Heart left ventricle (tissue), 16 donors: ENCODE results near the gene SORBS1. TPM values are rescaled to one million over a fixed set of nuclear protein-coding genes. Genes with fewer than 3 reads are reported as not detected.

Experiments used
- ATAC-seq, 4 donors: fragments of 200-7000 bp; cut with Tn5 transposase; one replicate each; pipeline ENCODE4 v1.9.1; 2020 to 2022; ENCODE audit warnings: moderate library complexity in 4 of 4, mild to moderate bottlenecking in 3 of 4, moderate number of reproducible peaks in 1 of 4
- DNase-seq, 5 donors: peaks; one replicate each; pipeline ENCODE4 v3.0.0-alpha.2; 2020
- H3K27ac ChIP-seq, 12 donors: fragments of 200-600 bp; sonication (generic) in 4 of 12; one replicate each; pipeline versions ENCODE4 v1.5.0 to v1.8.0; 2016 to 2022; ENCODE audit warnings: mild to moderate bottlenecking in 2 of 12
- H3K27me3 ChIP-seq, 9 donors: fragments of 200-600 bp; sonication (generic) in 2 of 9; one replicate each; pipeline versions ENCODE4 v1.5.1 to v1.8.0; 2016 to 2022; ENCODE audit warnings: mild to moderate bottlenecking in 3 of 9
- H3K36me3 ChIP-seq, 9 donors: fragments of 200-600 bp; sonication (generic) in 2 of 9; one replicate each; pipeline versions ENCODE4 v1.5.0 to v1.8.0; 2018 to 2022; ENCODE audit warnings: mild to moderate bottlenecking in 2 of 9
- H3K4me1 ChIP-seq, 12 donors: fragments of 200-600 bp; sonication (generic) in 4 of 12; one replicate each; pipeline versions ENCODE4 v1.5.0 to v1.8.0; 2016 to 2022; ENCODE audit warnings: mild to moderate bottlenecking in 3 of 12
- H3K4me3 ChIP-seq, 12 donors: fragments of 200-600 bp; sonication (generic) in 4 of 12; one replicate each; pipeline versions ENCODE4 v1.5.0 to v1.8.0; 2017 to 2022; ENCODE audit warnings: mild to moderate bottlenecking in 9 of 12, moderate library complexity in 4 of 12
- H3K9me3 ChIP-seq, 12 donors: fragments of 200-600 bp; sonication (generic) in 4 of 12; one replicate each; pipeline versions ENCODE4 v1.5.0 to v1.8.0; 2016 to 2022; ENCODE audit warnings: mild to moderate bottlenecking in 1 of 12
- POLR2A ChIP-seq, 2 donors: fragments of 450-650 bp; IDR thresholded peaks; one replicate each; pipeline ENCODE4 v1.6.1; 2017; ENCODE audit warnings: antibody characterized with exemption in 2 of 2, mild to moderate bottlenecking in 2 of 2, moderate library complexity in 2 of 2
- WGBS, 4 donors: extraction: QIAGEN DNeasy Blood & Tissue Kit in 2 of 4; methylation state at CpG; one replicate each; pipeline versions ENCODE4 v1.1.5 to v1.1.7; 2013 to 2018; 5-methylcytosine and 5-hydroxymethylcytosine counted together
- intact Hi-C, 10 donors: fragments of 100-400 bp; cut with DNase I; formaldehyde crosslinking; loops; one replicate each; pipeline versions ENCODE4 v1.11.1 to v1.14.2; 2022
- polyA plus RNA-seq, 2 donors: library from polyadenylated mRNA; stranded (reverse); fragments of 200-250 nt; gene quantifications; one replicate each; pipeline ENCODE4 v1.2.3, GENCODE V29; 2013
- total RNA-seq, 9 donors: library from RNA; depleted of rRNA in 2 of 9; stranded (reverse); fragments of >200 nt in 2 of 9; fragmentation: NEBNext Ultra II Directional in 3 of 9; extraction: Animal tissue kit (Norgen Biotek cat#: 25700) in 3 of 9; gene quantifications; one replicate each; pipeline versions ENCODE4 v1.1.0 to v1.2.4, GENCODE V29; 2016 to 2023
- TF ChIP-seq, protein P1 (sequence below), 12 donors: fragments of 200-600 bp; sonication (generic) in 4 of 12; IDR thresholded peaks; one replicate each; pipeline versions ENCODE4 v1.5.0 to v1.8.0; 2018 to 2022; ENCODE audit warnings: antibody characterized with exemption in 12 of 12, mild to moderate bottlenecking in 5 of 12
- donor health status: ischemic (EF 13 %, LVEDD 7.1; RV severe dilation, severe dysfunction).
- donor health status: healthy with polysubstance abuse.
- donor health status: DM: no; HTN: yes; CAD: no.
- donor health status: DM: no; HTN: no; CAD: no.
- donor health status: ischemic (EF 25% LVEDD 6.9; RV normal size, moderate dysfunction).
- donor health status: ischemic (EF 25% LVEDD 5.7; RV mildly dilated, moderate dysfunction).
- donor health status: healthy.
- donor health status: DM: yes; HTN: yes; CAD: no.
- donor health status: ischemic (EF 35%, LVEDD 5.7; RV mildly dilated, moderate dysfunction).
- donor health status: nonischemic (EF 11% LVEDD 7.7; RV severe dilation, severe dysfunction).
- donor health status: DM: yes; HTN: yes; CAD: no.
- donor health status: PGD.
- donor health status: ischemic (EF 29% LVEDD 5.4; RV normal size, mild dysfunction).
- donor health status: nonischemic (EF 23%, LVEDD 6.1; RV moderate dilation, normal function).

The SORBS1 gene
- total and polyA plus RNA-seq, 11 donors, result 355 to 1,440 (median 886) TPM

DNA sequence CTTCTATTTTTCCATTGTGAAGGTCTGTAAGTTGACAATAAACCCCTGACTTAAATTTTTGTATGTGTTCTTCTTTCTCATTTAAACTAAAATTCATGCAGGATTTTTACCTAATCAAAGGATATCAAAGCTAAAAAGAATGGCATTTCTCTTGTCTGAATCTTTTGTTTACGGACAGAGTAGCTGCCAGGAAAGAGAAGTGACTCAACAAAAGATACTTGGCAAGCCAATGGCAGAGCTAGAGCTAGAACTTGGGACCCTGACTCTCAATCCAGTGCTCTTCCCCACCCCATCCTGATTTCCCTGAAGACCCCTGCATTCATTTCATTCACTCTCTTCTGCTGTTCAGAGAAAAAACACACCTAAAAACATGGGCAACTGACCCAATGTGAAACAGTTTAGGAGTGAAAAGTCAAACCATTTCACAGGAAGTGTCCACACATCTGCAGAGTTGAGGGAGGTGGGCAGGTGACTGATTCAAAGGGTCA is 230.2 kb downstream of the SORBS1 start:
- peak overlapping the region in 6 of 12 donors; percentile 9 to 89 (median 44) for H3K27ac ChIP-seq
- no peak overlapping the region for H3K4me3 ChIP-seq
- no peak for DNase-seq
- intact Hi-C loops, result loop anchor here in 5 of 10 donors (5.0 to 10.0 kb wide), 3 partner anchors 39 to 66 kb away; partner anchors contain the start of gene PDLIM1 (in 3 of the 5)
- H3K27me3 ChIP-seq, result no peaks in the 10 kb centered on the region
- H3K4me1 ChIP-seq, result peaks cover 10 to 79% (median 46%) of the 10 kb centered on the region in 12 donors
- no peak for ATAC-seq
- H3K36me3 ChIP-seq, result peaks cover 0 to 88% (median 23%) of the 10 kb centered on the region in 9 donors
- H3K9me3 ChIP-seq, result no peaks in the 10 kb centered on the region
- TF ChIP-seq, protein P1, sequence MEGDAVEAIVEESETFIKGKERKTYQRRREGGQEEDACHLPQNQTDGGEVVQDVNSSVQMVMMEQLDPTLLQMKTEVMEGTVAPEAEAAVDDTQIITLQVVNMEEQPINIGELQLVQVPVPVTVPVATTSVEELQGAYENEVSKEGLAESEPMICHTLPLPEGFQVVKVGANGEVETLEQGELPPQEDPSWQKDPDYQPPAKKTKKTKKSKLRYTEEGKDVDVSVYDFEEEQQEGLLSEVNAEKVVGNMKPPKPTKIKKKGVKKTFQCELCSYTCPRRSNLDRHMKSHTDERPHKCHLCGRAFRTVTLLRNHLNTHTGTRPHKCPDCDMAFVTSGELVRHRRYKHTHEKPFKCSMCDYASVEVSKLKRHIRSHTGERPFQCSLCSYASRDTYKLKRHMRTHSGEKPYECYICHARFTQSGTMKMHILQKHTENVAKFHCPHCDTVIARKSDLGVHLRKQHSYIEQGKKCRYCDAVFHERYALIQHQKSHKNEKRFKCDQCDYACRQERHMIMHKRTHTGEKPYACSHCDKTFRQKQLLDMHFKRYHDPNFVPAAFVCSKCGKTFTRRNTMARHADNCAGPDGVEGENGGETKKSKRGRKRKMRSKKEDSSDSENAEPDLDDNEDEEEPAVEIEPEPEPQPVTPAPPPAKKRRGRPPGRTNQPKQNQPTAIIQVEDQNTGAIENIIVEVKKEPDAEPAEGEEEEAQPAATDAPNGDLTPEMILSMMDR (IDR thresholded peaks at IDR 0.05), result no peak
- TF ChIP-seq POLR2A (IDR thresholded peaks at IDR 0.05), result no peak
- WGBS, 4 donors, result 55 to 76% (median 69%) methylated on average over 1 of the region's 1 CpG

DNA sequence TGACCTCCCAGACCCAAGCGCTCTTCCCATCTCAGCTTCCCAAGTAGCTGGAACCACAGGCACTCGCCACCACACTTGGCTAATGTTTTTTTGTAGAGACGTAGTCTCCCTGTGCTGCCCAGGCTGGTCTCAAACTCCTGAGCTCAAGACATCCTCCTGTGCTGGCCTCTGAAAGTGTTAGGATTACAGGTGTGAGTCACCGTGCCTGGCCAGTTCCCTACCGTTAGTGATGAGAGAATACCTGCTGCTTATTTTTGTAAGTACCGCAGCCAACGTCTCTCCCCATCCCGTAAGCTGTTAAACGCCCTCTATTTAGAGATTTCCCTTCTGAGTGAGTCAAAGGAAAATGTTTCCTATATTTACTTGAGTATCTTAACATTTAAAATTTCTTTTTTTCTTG is 231.9 kb downstream of the SORBS1 start:
- Histone ChIP-seq H3K27me3 (no peaks in the 10 kb centered on the region), H3K9me3 (no peaks in the 10 kb centered on the region), H3K4me3 (no peak overlapping the region), H3K27ac (peak overlapping the region in 3 of 12 donors; percentile 3 to 89 (median 70)), H3K36me3 (peaks cover 0 to 91% (median 25%) of the 10 kb centered on the region in 9 donors), H3K4me1 (peaks cover 4 to 80% (median 39%) of the 10 kb centered on the region in 12 donors)
- ATAC-seq (no peak), DNase-seq (no peak)
- intact Hi-C loops, result loop anchor here in 1 of 10 donors (5.0 kb wide), 1 partner anchor 37 kb away; the partner anchor contains the start of gene PDLIM1
- WGBS, 4 donors, result 78 to 85% (median 84%) methylated on average over 9 of the region's 9 CpGs
- no peak for TF ChIP-seq POLR2A (IDR thresholded peaks at IDR 0.05)
- TF ChIP-seq, protein P1 (IDR thresholded peaks at IDR 0.05), result no peak

DNA sequence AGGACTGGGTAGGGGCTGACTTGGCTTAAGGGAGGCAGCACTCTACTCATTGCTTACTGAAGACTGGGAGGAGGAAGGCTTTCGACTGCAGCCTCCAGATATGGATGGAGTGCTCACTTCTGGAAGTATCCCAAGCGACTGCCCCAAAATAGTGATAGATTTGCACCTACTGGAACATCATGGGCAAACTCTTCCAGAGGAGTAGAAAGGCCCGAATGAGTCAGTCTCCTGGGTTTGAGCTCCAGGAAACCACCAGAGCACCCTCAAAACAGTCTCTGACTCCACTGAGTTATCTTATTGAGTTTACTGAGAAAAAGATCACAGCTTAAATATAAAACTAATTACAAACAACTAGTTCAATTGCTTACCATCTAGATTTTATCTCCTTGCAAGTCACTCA is 233.2 kb downstream of the SORBS1 start:
- Histone ChIP-seq H3K36me3 (peaks cover 0 to 96% (median 31%) of the 10 kb centered on the region in 9 donors), H3K27ac (peak overlapping the region in 11 of 12 donors; percentile 6 to 89 (median 67)), H3K27me3 (no peaks in the 10 kb centered on the region), H3K4me1 (peaks cover 4 to 83% (median 36%) of the 10 kb centered on the region in 12 donors), H3K9me3 (no peaks in the 10 kb centered on the region), H3K4me3 (no peak overlapping the region)
- no peak for DNase-seq
- 37 to 64% (median 55%) methylated on average over 3 of the region's 3 CpGs for WGBS, 4 donors
- intact Hi-C loops, result loop anchor here in 1 of 10 donors (5.0 kb wide), 1 partner anchor 36 kb away; the partner anchor contains the start of gene PDLIM1
- ATAC-seq, result no peak
- TF ChIP-seq, protein P1 (IDR thresholded peaks at IDR 0.05), result no peak
- no peak for TF ChIP-seq POLR2A (IDR thresholded peaks at IDR 0.05)

DNA sequence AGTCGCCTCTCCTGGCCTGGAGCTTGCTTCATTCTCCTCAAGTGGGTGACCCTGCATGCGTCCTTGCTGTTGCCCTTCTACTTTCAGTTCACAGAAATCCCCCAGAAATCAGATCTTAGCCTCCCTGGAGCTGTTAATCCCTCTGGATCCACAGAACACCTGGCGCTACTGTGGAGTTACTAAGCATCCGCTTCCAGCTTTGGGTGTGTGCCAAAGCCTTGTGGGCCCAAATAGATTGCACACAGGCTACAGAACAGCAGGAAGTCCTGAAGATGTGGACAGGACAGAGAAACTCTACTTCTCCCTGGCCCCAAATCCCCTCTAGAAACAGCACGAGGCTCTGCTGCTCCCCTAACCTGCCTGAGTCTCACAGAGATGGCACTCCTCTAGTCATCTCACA is 233.8 kb downstream of the SORBS1 start:
- no peak for TF ChIP-seq POLR2A (IDR thresholded peaks at IDR 0.05)
- TF ChIP-seq, protein P1 (IDR thresholded peaks at IDR 0.05), result peak in 1 of 12 donors; percentile 8
- intact Hi-C loops, result loop anchor here in 1 of 10 donors (5.0 kb wide), 1 partner anchor 35 kb away; the partner anchor contains the start of gene PDLIM1
- Histone ChIP-seq H3K27me3 (no peaks in the 10 kb centered on the region), H3K27ac (peak overlapping the region in 10 of 12 donors; percentile 9 to 89 (median 68)), H3K36me3 (peaks cover 0 to 96% (median 31%) of the 10 kb centered on the region in 9 donors), H3K4me1 (peaks cover 4 to 82% (median 36%) of the 10 kb centered on the region in 12 donors), H3K9me3 (no peaks in the 10 kb centered on the region), H3K4me3 (no peak overlapping the region)
- peak; percentile 48 to 83 (median 54) for ATAC-seq
- peak in 4 of 5 donors; percentile 69 to 74 (median 74) for DNase-seq
- WGBS, 4 donors, result 21 to 28% (median 24%) methylated on average over 5 of the region's 5 CpGs
